GM12874 (cell line): ENCODE measurements around the gene TBX18.

Source experiments
- TF ChIP-seq, protein P1 (sequence below): IDR thresholded peaks from 2 replicates; pipeline ENCODE4 v1.5.1; 2011; ENCODE audit warnings: low read depth, mild to moderate bottlenecking, control low read depth, low read length, moderate library complexity; ENCODE audit not compliant: insufficient read depth

The TBX18 gene

GRCh38 chr6:84669945-84670344 is 94.5 kb downstream of the TBX18 start:
- TF ChIP-seq, protein P1, sequence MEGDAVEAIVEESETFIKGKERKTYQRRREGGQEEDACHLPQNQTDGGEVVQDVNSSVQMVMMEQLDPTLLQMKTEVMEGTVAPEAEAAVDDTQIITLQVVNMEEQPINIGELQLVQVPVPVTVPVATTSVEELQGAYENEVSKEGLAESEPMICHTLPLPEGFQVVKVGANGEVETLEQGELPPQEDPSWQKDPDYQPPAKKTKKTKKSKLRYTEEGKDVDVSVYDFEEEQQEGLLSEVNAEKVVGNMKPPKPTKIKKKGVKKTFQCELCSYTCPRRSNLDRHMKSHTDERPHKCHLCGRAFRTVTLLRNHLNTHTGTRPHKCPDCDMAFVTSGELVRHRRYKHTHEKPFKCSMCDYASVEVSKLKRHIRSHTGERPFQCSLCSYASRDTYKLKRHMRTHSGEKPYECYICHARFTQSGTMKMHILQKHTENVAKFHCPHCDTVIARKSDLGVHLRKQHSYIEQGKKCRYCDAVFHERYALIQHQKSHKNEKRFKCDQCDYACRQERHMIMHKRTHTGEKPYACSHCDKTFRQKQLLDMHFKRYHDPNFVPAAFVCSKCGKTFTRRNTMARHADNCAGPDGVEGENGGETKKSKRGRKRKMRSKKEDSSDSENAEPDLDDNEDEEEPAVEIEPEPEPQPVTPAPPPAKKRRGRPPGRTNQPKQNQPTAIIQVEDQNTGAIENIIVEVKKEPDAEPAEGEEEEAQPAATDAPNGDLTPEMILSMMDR, result no peak

- TF ChIP-seq, protein P1, result no peak
Observed at GRCh38 chr6:84667252-84668213, 96.9 kb downstream of the TBX18 start.

- TF ChIP-seq, protein P1, result no peak
Observed at GRCh38 chr6:84665401-84665800, 99.0 kb downstream of the TBX18 start.

DNA sequence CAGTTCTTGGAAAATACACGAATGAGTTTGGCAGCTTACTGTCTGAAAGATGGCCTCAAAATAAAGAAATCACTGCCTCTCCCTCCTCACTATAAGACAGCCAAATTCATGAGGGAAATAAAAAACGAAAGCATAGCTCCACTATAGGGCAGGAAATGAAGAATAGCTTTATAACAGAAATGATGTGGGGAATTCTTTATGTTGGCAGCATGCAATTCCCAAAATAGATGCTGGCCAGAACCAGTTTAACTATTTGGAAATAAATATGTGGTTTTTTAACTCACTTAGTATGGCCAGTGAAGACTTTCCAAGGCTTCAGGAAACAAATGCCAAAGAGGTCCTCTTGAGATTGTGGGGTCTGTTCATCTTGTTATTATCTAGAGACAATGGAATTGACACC is 100.5 kb downstream of the TBX18 start:
- TF ChIP-seq, protein P1, result no peak

GRCh38 chr6:84657486-84657885 is 106.9 kb downstream of the TBX18 start:
- TF ChIP-seq, protein P1, result no peak

DNA sequence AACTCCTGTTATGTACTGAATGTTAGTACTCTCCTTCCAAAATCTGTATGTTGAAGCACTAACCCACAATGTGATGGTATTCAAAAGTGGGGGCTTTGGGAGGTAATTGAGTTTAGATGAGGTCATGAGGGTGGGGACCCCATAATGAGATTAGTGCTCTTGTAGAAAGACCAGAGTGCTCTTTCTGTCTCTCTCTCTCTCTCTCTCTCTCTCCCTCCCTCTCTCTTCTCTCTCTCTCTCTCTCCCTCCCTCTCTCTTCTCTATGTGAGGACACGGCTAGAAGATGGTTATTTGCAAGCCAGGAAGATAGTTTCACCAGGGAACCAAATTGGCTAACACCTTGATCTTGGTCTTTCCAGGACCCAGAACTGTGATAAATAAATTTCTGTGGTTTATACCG is 107.4 kb downstream of the TBX18 start:
- TF ChIP-seq, protein P1, result no peak

- TF ChIP-seq, protein P1, result no peak
Observed at GRCh38 chr6:84653027-84653551, 111.3 kb downstream of the TBX18 start.
